GM18907 (cell line): Measurements from ENCODE around the gene BMP2K.

Source experiments
- ATAC-seq: cut with Tn5 transposase; IDR thresholded peaks from one replicate; pipeline ENCODE4 v1.9.1; 2021; ENCODE audit warnings: mild to moderate bottlenecking, moderate library complexity; ENCODE audit not compliant: unreplicated experiment

The BMP2K gene

GRCh38 chr4:78763763-78764387 lies 12.3 kb upstream of the BMP2K start:
- ATAC-seq: no peak

GRCh38 chr4:78764498-78764961 lies 11.6 kb upstream of the BMP2K start:
- ATAC-seq: no peak

- ATAC-seq: no peak
These were observed 10.6 kb upstream of the BMP2K start for GRCh38 chr4:78765432-78766006.

- no peak for ATAC-seq
These were observed 10.1 kb upstream of the BMP2K start for GRCh38 chr4:78766026-78766425.

- ATAC-seq: peak; percentile 89
These were observed 9.5 kb upstream of the BMP2K start for GRCh38 chr4:78766650-78767049.

- ATAC-seq: peak; percentile 70
These were observed 8.8 kb upstream of the BMP2K start for GRCh38 chr4:78767350-78767749.

- ATAC-seq: no peak
These were observed 7.5 kb upstream of the BMP2K start for GRCh38 chr4:78768452-78769180.

- ATAC-seq: no peak
These were observed 6.0 kb upstream of the BMP2K start for GRCh38 chr4:78770091-78770642.

- no peak for ATAC-seq
These were observed 3.5 kb upstream of the BMP2K start for GRCh38 chr4:78772526-78773091.

- ATAC-seq: no peak
These were observed 1.7 kb upstream of the BMP2K start for GRCh38 chr4:78774417-78774816.

GRCh38 chr4:78775303-78776078 lies 659 bp upstream of the BMP2K start:
- ATAC-seq: peak; percentile 64

- ATAC-seq: peak; percentile 46
These were observed 802 bp downstream of the BMP2K start for GRCh38 chr4:78776729-78777575.

GRCh38 chr4:78777576-78777940 lies 1.4 kb downstream of the BMP2K start:
- ATAC-seq: no peak

- no peak for ATAC-seq
These were observed 2.4 kb downstream of the BMP2K start for GRCh38 chr4:78778530-78778929.

GRCh38 chr4:78779280-78779679 lies 3.1 kb downstream of the BMP2K start:
- no peak for ATAC-seq

GRCh38 chr4:78780093-78780492 lies 3.9 kb downstream of the BMP2K start:
- no peak for ATAC-seq

GRCh38 chr4:78781139-78781538 lies 5.0 kb downstream of the BMP2K start:
- no peak for ATAC-seq

- no peak for ATAC-seq
These were observed 5.8 kb downstream of the BMP2K start for GRCh38 chr4:78781924-78782323.

GRCh38 chr4:78784236-78784865 lies 8.2 kb downstream of the BMP2K start:
- no peak for ATAC-seq
